Gastroesophageal sphincter (tissue), 4 donors: ENCODE data around the gene TNP2. TPM values are rescaled to one million over a fixed set of nuclear protein-coding genes. Genes with fewer than 3 reads are reported as not detected.
"Not testable (repeated sequence)": the region's sequence is repeated elsewhere in the genome, so short reads cannot be mapped to it uniquely, and the experiment has no call there.

ENCODE experiments used
- ATAC-seq: fragments of 150-250 bp; one replicate; pipeline ENCODE4 v1.9.1; 2016; ENCODE audit warnings: mild to moderate bottlenecking, moderate library complexity
- H3K27ac ChIP-seq, 4 donors: fragments of 200-600 bp; sonication (generic) in 3 of 4; 1 replicate in 3 of 4; 2 replicates in 1 of 4; pipeline ENCODE4 v1.5.1; 2016 to 2019
- H3K27me3 ChIP-seq: fragments of 200-600 bp; sonication (generic); one replicate; pipeline ENCODE4 v1.5.1; 2019
- H3K36me3 ChIP-seq, 2 donors: fragments of 200-600 bp; sonication (generic); one replicate each; pipeline ENCODE4 v1.5.1; 2019; ENCODE audit warnings: control low read depth in 1 of 2
- H3K4me1 ChIP-seq, 3 donors: fragments of 200-600 bp; sonication (generic); 1 replicate in 2 of 3; 2 replicates in 1 of 3; pipeline ENCODE4 v1.5.1; 2016 to 2019; ENCODE audit warnings: control low read depth in 2 of 3
- H3K4me3 ChIP-seq, 2 donors: fragments of 200-600 bp; sonication (generic); one replicate each; pipeline ENCODE4 v1.5.1; 2019; ENCODE audit warnings: mild to moderate bottlenecking in 1 of 2, moderate library complexity in 1 of 2
- H3K9me3 ChIP-seq, 3 donors: fragments of 200-600 bp; sonication (generic); one replicate each; pipeline ENCODE4 v1.5.1; 2017 to 2019; ENCODE audit warnings: control low read depth in 2 of 3
- EP300 ChIP-seq: sonication (generic); formaldehyde crosslinking; IDR thresholded peaks from one replicate; pipeline ENCODE4 v1.6.1; 2017; ENCODE audit warnings: antibody characterized with exemption, mild to moderate bottlenecking
- POLR2A ChIP-seq, 2 donors: fragments of 450-650 bp; IDR thresholded peaks; one replicate each; pipeline ENCODE4 v1.6.1; 2017; ENCODE audit warnings: antibody characterized with exemption in 2 of 2, mild to moderate bottlenecking in 2 of 2, moderate library complexity in 1 of 2
- POLR2AphosphoS5 ChIP-seq: sonication (generic); formaldehyde crosslinking; IDR thresholded peaks from one replicate; pipeline ENCODE4 v1.6.1; 2017; ENCODE audit warnings: antibody characterized with exemption
- WGBS, 2 donors: methylation state at CpG; one replicate each; pipeline ENCODE4 v1.1.5; 2018; ENCODE audit warnings: low coverage in 1 of 2; 5-methylcytosine and 5-hydroxymethylcytosine counted together
- total RNA-seq, 4 donors: library from RNA; depleted of rRNA; stranded (reverse); fragments of >200 nt; gene quantifications; one replicate each; pipeline ENCODE4 v1.1.0, GENCODE V29; 2016
- TF ChIP-seq, protein P1 (sequence below), 4 experiments: fragments of 200-600 bp in 2 of 4; fragments of 450-650 bp in 2 of 4; sonication (generic) in 1 of 4; IDR thresholded peaks; one replicate each; pipeline ENCODE4 v1.5.1; 2017 to 2019; ENCODE audit warnings: antibody characterized with exemption in 4 of 4, mild to moderate bottlenecking in 2 of 4, moderate library complexity in 2 of 4

The TNP2 gene
- total RNA-seq, 4 donors from 2014 or later = not detected

- peaks cover 0 to 16% (median 0%) of the 10 kb centered on the region in 3 donors for H3K4me1 ChIP-seq
- no peaks in the 10 kb centered on the region for H3K9me3 ChIP-seq
- H3K36me3 ChIP-seq = no peaks in the 10 kb centered on the region
- no peaks in the 10 kb centered on the region for H3K27me3 ChIP-seq
- H3K4me3 ChIP-seq = no peak overlapping the region
- ATAC-seq = no peak
- TF ChIP-seq, protein P1, sequence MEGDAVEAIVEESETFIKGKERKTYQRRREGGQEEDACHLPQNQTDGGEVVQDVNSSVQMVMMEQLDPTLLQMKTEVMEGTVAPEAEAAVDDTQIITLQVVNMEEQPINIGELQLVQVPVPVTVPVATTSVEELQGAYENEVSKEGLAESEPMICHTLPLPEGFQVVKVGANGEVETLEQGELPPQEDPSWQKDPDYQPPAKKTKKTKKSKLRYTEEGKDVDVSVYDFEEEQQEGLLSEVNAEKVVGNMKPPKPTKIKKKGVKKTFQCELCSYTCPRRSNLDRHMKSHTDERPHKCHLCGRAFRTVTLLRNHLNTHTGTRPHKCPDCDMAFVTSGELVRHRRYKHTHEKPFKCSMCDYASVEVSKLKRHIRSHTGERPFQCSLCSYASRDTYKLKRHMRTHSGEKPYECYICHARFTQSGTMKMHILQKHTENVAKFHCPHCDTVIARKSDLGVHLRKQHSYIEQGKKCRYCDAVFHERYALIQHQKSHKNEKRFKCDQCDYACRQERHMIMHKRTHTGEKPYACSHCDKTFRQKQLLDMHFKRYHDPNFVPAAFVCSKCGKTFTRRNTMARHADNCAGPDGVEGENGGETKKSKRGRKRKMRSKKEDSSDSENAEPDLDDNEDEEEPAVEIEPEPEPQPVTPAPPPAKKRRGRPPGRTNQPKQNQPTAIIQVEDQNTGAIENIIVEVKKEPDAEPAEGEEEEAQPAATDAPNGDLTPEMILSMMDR (IDR thresholded peaks at IDR 0.05) = no peak
- TF ChIP-seq EP300 = no peak
- TF ChIP-seq POLR2AphosphoS5 = no peak
- no peak for TF ChIP-seq POLR2A (IDR thresholded peaks at IDR 0.05)
- H3K27ac ChIP-seq = peak overlapping the region in 3 of 4 donors; percentile 25 to 54 (median 46)
- WGBS, 2 donors = 25% methylated on average over 8 of the region's 21 CpGs; no CpG with 5 or more reads in 1 of the 2 donors
Observed at GRCh38 chr16:11224894-11225676, 44.0 kb downstream of the TNP2 start.

DNA sequence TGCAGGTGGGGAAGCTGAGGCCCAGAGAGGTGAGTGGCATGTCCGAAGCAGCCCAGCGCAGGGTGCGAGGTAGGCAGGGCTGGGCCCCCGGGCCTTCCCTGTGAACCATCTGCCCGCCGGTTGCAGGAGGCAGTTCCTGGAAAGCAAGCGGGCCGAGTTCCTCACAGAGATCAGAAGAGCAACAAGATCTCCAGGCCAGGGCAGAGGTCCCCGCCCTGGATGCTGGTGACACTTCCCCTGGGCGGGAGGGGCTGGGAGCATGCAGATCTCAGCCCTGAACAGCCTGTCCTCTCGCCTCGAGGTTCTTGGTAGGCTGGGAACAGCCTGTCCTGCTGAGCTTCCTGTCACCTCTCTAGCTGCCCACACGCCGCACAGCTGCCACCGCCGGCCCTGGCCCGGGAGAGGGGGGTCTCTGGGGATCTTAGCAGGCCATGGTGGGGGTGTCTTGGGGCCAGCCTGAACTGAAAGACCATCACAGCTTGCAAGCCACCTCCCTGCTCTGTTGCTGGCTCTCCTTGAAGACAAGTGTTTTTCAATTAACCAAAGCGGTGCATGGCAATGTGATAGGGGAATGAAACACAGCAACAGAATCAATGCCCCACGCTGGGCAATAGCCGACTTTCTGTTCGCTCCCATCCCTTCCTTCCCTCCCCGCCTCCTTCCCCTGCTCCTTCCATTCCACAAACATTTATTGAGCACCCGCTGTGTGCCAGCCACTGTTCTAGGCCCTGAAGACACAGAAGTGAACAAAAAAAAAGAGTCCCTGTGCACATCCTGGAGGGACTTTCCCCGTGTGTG lies 44.8 kb downstream of the TNP2 start:
- Histone ChIP-seq H3K27ac (peak overlapping the region in 3 of 4 donors; percentile 25 to 54 (median 46)), H3K27me3 (no peaks in the 10 kb centered on the region), H3K9me3 (no peaks in the 10 kb centered on the region), H3K4me1 (peaks cover 0 to 16% (median 0%) of the 10 kb centered on the region in 3 donors), H3K4me3 (no peak overlapping the region), H3K36me3 (no peaks in the 10 kb centered on the region)
- WGBS, 2 donors = 76 to 80% methylated on average over 3 to 9 of the region's 24 CpGs
- TF ChIP-seq POLR2AphosphoS5 = peak; percentile 48
- TF ChIP-seq, protein P1 (IDR thresholded peaks at IDR 0.05) = no peak
- peak; percentile 89 for ATAC-seq

- not testable (repeated sequence) for H3K36me3 ChIP-seq, H3K4me3 ChIP-seq, H3K27ac ChIP-seq, ATAC-seq, H3K27me3 ChIP-seq
- Histone ChIP-seq H3K4me1 (peaks cover 0 to 16% (median 0%) of the 10 kb centered on the region in 3 donors), H3K9me3 (peaks cover 0 to 38% (median 0%) of the 10 kb centered on the region in 3 donors)
- 60 to 79% methylated on average over 1 of the region's 2 CpGs for WGBS, 2 donors
Observed at GRCh38 chr16:11220507-11220906, 48.6 kb downstream of the TNP2 start.

DNA sequence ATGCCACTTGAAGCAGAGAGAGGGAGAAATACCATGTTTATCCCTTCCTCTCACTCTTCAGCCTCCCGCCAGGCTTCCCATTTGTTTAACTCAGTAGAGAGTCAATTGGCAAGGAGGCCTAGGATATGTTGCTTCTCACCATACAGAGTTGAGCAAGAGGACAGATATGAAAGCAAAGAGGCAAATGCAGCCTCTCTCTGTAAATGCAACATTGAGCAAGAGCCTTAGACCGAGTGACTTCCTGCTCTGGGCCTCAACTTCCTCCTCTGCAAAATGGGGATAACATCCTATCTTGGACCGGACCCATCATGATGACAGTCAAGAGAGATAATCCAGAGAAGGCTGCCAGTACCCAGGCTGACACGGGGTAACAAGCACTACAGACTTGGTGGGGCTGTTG lies 49.9 kb downstream of the TNP2 start:
- H3K36me3 ChIP-seq = no peaks in the 10 kb centered on the region
- peaks cover 0 to 5% (median 0%) of the 10 kb centered on the region in 3 donors for H3K4me1 ChIP-seq
- no peak for TF ChIP-seq POLR2AphosphoS5
- no peak for TF ChIP-seq POLR2A (IDR thresholded peaks at IDR 0.05)
- TF ChIP-seq EP300 = no peak
- TF ChIP-seq, protein P1 (IDR thresholded peaks at IDR 0.05) = no peak
- WGBS, 2 donors = 100% methylated on average over 1 to 2 of the region's 4 CpGs
- H3K27ac ChIP-seq = no peak overlapping the region
- no peak for ATAC-seq
- H3K27me3 ChIP-seq = no peaks in the 10 kb centered on the region
- H3K4me3 ChIP-seq = no peak overlapping the region
- H3K9me3 ChIP-seq = peaks cover 0 to 38% (median 0%) of the 10 kb centered on the region in 3 donors

GRCh38 chr16:11218604-11218962 lies 50.5 kb downstream of the TNP2 start:
- Histone ChIP-seq H3K4me3 (no peak overlapping the region), H3K27ac (no peak overlapping the region), H3K9me3 (peaks cover 0 to 38% (median 0%) of the 10 kb centered on the region in 3 donors), H3K36me3 (no peaks in the 10 kb centered on the region), H3K4me1 (no peaks in the 10 kb centered on the region), H3K27me3 (no peaks in the 10 kb centered on the region)
- TF ChIP-seq EP300 (no peak), POLR2AphosphoS5 (no peak), POLR2A (IDR thresholded peaks at IDR 0.05) (no peak)
- TF ChIP-seq, protein P1 (IDR thresholded peaks at IDR 0.05) = peak in 1 of 4 experiments; percentile 15
- WGBS, 2 donors = 88% methylated on average over 1 of the region's 1 CpG; no CpG with 5 or more reads in 1 of the 2 donors
- no peak for ATAC-seq
